ENCODE measurements around the gene PARN. TPM values are rescaled to one million over a fixed set of nuclear protein-coding genes. Genes with fewer than 3 reads are reported as not detected.

Gene PARN
- total and polyA plus RNA-seq, 2 of the 4 experiments (the other 2 are of a cell fraction) = 24.6 to 25.1 TPM

- Histone ChIP-seq H2BK20ac (ENCODE audit: low read depth, low read length) (no peak overlapping the region), H3K9me1 (ENCODE audit: insufficient read depth, low read length) (no peaks in the 10 kb centered on the region; the same call in 1 of the 2 replicates), H2AK5ac (ENCODE audit: low read depth, low read length) (no peak overlapping the region), H3K14ac (replicated peaks; ENCODE audit: low read depth, low read length) (no peak overlapping the region), H3K56ac (ENCODE audit: extremely low read depth, insufficient read depth, low read length) (no peak overlapping the region), H3K27ac (ENCODE audit: insufficient read depth, low read length) (no peak overlapping the region), H3K9ac (ENCODE audit: low read depth, low read length) (no peak overlapping the region), H3K18ac (ENCODE audit: low read depth, low read length) (no peak overlapping the region), H3K4me3 (ENCODE audit: insufficient read depth, low read depth, low read length) (no peak overlapping the region), H2AK9ac (replicated peaks; ENCODE audit: low read depth, low read length, poor library complexity) (no peak overlapping the region), H3K4me1 (ENCODE audit: control insufficient read depth, insufficient read depth, low read length) (peaks cover 3% of the 10 kb centered on the region; the same call in 1 of the 2 replicates), H4K91ac (ENCODE audit: insufficient read depth, low read depth, low read length) (no peak overlapping the region), H2BK5ac (ENCODE audit: low read depth, low read length, poor library complexity, severe bottlenecking) (no peak overlapping the region), H3K27me3 (ENCODE audit: control insufficient read depth, insufficient read depth, low read length) (no peaks in the 10 kb centered on the region), H3K79me1 (ENCODE audit: low read depth in 1 of 2, low read length in 2 of 2) (peaks cover 7 to 57% of the 10 kb centered on the region in 2 experiments; a peak in 3 of 4 replicates), H3K4ac (ENCODE audit: low read depth, low read length) (no peak overlapping the region), H3K4me2 (ENCODE audit: low read depth, low read length) (no peak overlapping the region), H3K9me3 (ENCODE audit: control insufficient read depth, insufficient read depth, low read length) (no peaks in the 10 kb centered on the region), H3K23ac (ENCODE audit: low read depth, low read length) (no peak overlapping the region), H2AFZ (replicated peaks; ENCODE audit: low read length, poor library complexity) (no peak overlapping the region), H2BK120ac (ENCODE audit: low read depth, low read length) (no peak overlapping the region), H3K36me3 (ENCODE audit: control insufficient read depth, insufficient read depth, low read length) (peaks cover 11% of the 10 kb centered on the region), H4K5ac (ENCODE audit: low read depth, low read length) (no peak overlapping the region), H2BK15ac (ENCODE audit: low read depth, low read length) (no peak overlapping the region), H4K20me1 (ENCODE audit: insufficient read depth, low read length) (peaks cover 55% of the 10 kb centered on the region), H4K8ac (ENCODE audit: low read depth in 2 of 2, low read length in 2 of 2) (no peak overlapping the region)
- dilution Hi-C loops (cut with HindIII; ENCODE audit: low sequenced_read_pairs, unreplicated experiment) (no loop called here), in situ Hi-C loops (cut with MboI; ENCODE audit: low sequenced_read_pairs) (loop anchor here (25.0 kb wide), 1 partner anchor 327 kb away; no protein-coding TSS in a partner anchor), intact Hi-C loops (cut with micrococcal nuclease) (no loop called here)
- ChIA-PET CTCF (no interaction called here), POLR2A (ENCODE audit: unreplicated experiment) (no interaction called here)
- no TSS peak for BruUV-seq (replicated peaks)
- ATAC-seq (ENCODE audit: low read depth) = no peak
- DNase-seq = no peak
- TF ChIP-seq MAFK (IDR thresholded peaks at IDR 0.05; ENCODE audit: low read depth, low read length) (no peak), FOS (IDR thresholded peaks at IDR 0.05; ENCODE audit: low read depth, low read length) (no peak), POLR2A (IDR thresholded peaks at IDR 0.05; ENCODE audit: low read depth, low read length) (no peak), MXI1 (IDR thresholded peaks at IDR 0.05; ENCODE audit: borderline replicate concordance, low read depth, low read length) (no peak), USF2 (IDR thresholded peaks at IDR 0.05; ENCODE audit: low read depth, low read length) (no peak), BHLHE40 (IDR thresholded peaks at IDR 0.05; ENCODE audit: low read depth, low read length) (no peak), MAZ (IDR thresholded peaks at IDR 0.05; ENCODE audit: borderline replicate concordance, low read depth, low read length) (no peak), RCOR1 (IDR thresholded peaks at IDR 0.05; ENCODE audit: insufficient replicate concordance, low read length) (no peak), CEBPB (IDR thresholded peaks at IDR 0.05; ENCODE audit: low read depth, low read length) (no peak)
- TF ChIP-seq, protein P1, sequence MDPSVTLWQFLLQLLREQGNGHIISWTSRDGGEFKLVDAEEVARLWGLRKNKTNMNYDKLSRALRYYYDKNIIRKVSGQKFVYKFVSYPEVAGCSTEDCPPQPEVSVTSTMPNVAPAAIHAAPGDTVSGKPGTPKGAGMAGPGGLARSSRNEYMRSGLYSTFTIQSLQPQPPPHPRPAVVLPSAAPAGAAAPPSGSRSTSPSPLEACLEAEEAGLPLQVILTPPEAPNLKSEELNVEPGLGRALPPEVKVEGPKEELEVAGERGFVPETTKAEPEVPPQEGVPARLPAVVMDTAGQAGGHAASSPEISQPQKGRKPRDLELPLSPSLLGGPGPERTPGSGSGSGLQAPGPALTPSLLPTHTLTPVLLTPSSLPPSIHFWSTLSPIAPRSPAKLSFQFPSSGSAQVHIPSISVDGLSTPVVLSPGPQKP (IDR thresholded peaks at IDR 0.05; ENCODE audit: borderline replicate concordance, low read depth, low read length) = no peak
- TF ChIP-seq, protein P2, sequence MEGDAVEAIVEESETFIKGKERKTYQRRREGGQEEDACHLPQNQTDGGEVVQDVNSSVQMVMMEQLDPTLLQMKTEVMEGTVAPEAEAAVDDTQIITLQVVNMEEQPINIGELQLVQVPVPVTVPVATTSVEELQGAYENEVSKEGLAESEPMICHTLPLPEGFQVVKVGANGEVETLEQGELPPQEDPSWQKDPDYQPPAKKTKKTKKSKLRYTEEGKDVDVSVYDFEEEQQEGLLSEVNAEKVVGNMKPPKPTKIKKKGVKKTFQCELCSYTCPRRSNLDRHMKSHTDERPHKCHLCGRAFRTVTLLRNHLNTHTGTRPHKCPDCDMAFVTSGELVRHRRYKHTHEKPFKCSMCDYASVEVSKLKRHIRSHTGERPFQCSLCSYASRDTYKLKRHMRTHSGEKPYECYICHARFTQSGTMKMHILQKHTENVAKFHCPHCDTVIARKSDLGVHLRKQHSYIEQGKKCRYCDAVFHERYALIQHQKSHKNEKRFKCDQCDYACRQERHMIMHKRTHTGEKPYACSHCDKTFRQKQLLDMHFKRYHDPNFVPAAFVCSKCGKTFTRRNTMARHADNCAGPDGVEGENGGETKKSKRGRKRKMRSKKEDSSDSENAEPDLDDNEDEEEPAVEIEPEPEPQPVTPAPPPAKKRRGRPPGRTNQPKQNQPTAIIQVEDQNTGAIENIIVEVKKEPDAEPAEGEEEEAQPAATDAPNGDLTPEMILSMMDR (conservative IDR thresholded peaks at IDR 0.05; ENCODE audit: low read depth, low read length) = no peak
- WGBS, 2 experiments (ENCODE audit: extremely low coverage in 2 of 2, insufficient read length in 1 of 2) = no CpG with 5 or more reads among the region's 12 CpGs
These were observed 5.5 kb upstream of the PARN start for GRCh38 chr16:14635395-14636165.
